Measurements from ENCODE around the gene FANCM.
"Not testable (repeated sequence)": the region's sequence is repeated elsewhere in the genome, so short reads cannot be mapped to it uniquely, and the experiment has no call there.

Gene FANCM

DNA sequence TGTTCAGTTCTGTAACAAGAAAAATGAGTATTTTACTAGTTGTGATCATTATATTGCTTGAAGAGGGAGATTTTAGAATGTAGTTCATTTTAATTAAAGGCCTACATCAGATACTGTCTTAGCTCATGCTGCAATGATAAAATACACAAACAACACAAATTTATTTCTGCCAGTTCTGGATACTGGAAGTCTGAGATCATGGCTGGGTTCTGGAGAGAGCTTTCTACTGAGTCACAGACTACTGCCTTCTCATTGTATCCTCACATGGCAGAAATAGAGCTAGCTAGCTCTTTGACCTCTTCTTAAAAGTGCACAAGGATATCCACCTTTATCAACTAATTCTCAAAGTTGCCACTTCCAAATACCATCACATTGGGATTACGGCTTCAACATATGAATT is 63.5 kb downstream of the FANCM start:
- no peak for DNase-seq (ENCODE audit: extremely low spot score)
- TF ChIP-seq TARDBP (IDR thresholded peaks at IDR 0.05) (no peak), L3MBTL2 (conservative IDR thresholded peaks at IDR 0.05) (no peak), PKNOX1 (IDR thresholded peaks at IDR 0.05) (no peak), ZNF384 (IDR thresholded peaks at IDR 0.05) (no peak), BHLHE40 (IDR thresholded peaks at IDR 0.05; ENCODE audit: borderline replicate concordance) (no peak), ELF4 (IDR thresholded peaks at IDR 0.05) (no peak), FOXA1 (IDR thresholded peaks at IDR 0.05) (no peak), HDGF (IDR thresholded peaks at IDR 0.05; ENCODE audit: borderline replicate concordance) (no peak), CTBP1 (IDR thresholded peaks at IDR 0.05; ENCODE audit: borderline replicate concordance) (no peak), SUZ12 (IDR thresholded peaks at IDR 0.05) (no peak), ARNT (IDR thresholded peaks at IDR 0.05) (no peak), NFRKB (IDR thresholded peaks at IDR 0.05) (no peak), LEF1 (IDR thresholded peaks at IDR 0.05; ENCODE audit: borderline replicate concordance) (no peak), FOXM1 (IDR thresholded peaks at IDR 0.05; ENCODE audit: borderline replicate concordance) (no peak)
- CTCF ChIA-PET = no interaction called here
- POLR2A ChIA-PET = no interaction called here

DNA sequence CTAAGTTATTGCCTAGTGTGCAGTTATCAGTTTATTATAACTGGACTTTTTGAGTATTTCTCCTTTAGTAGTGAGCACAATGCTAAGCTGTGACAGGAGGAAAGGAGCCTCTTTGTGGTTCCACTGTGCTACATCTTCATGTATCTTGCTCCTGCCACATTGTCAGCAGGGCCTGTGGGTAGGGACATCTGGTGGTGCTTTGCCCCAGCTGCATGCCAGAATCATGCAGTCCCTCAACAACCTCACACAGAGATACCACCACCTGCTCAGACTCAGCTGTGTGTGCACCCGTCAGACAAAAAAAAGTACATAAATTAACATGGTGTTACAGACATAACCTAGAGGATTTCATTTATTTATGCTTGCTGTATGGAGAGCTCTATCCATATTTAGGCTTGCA is 66.2 kb downstream of the FANCM start:
- TF ChIP-seq TARDBP (IDR thresholded peaks at IDR 0.05) = no peak
- no peak for TF ChIP-seq ELF4 (IDR thresholded peaks at IDR 0.05)
- no peak for TF ChIP-seq ZNF384 (IDR thresholded peaks at IDR 0.05)
- no peak for TF ChIP-seq PKNOX1 (IDR thresholded peaks at IDR 0.05)
- no peak for TF ChIP-seq HDGF (IDR thresholded peaks at IDR 0.05; ENCODE audit: borderline replicate concordance)
- TF ChIP-seq BHLHE40 (IDR thresholded peaks at IDR 0.05; ENCODE audit: borderline replicate concordance) = no peak
- ChIA-PET POLR2A (no interaction called here), CTCF (interaction anchor here (0.6 kb wide), 1 partner anchor 10 kb away, joined by 3 read pairs; no protein-coding TSS in a partner anchor)
- DNase-seq (ENCODE audit: extremely low spot score) = peak; percentile 8

DNA sequence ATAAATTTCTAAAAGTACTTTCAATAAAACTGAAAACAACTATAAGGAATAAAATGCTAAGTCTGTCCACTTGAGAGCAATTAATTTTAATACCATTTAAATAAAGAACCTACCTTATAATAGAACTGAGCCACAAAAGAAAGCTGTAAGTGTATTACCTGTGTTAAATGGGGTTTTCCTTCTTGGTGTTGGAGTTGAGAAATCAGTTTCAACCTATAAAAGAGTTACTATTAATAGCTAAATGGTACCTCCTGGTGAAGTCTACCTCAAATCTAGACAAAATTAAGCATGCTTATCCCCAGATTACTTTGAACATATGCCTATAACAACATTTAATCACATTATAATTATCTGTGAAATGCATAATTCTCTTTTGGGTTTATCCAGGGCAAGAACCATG is 68.5 kb downstream of the FANCM start:
- ChIA-PET CTCF (interaction anchor here (0.7 kb wide), 1 partner anchor 74 kb away, joined by 3 read pairs; no protein-coding TSS in a partner anchor), POLR2A (no interaction called here)
- DNase-seq (ENCODE audit: extremely low spot score) = no peak
- no peak for TF ChIP-seq BHLHE40 (IDR thresholded peaks at IDR 0.05; ENCODE audit: borderline replicate concordance)
- TF ChIP-seq SP1 (IDR thresholded peaks at IDR 0.05) = no peak
- TF ChIP-seq FOXK2 (IDR thresholded peaks at IDR 0.05) = no peak
- no peak for TF ChIP-seq FOXM1 (IDR thresholded peaks at IDR 0.05; ENCODE audit: borderline replicate concordance)
- TF ChIP-seq ELF4 (IDR thresholded peaks at IDR 0.05) = no peak
- TF ChIP-seq HDGF (IDR thresholded peaks at IDR 0.05; ENCODE audit: borderline replicate concordance) = no peak
- no peak for TF ChIP-seq ARNT (IDR thresholded peaks at IDR 0.05)

- TF ChIP-seq FOXM1 (IDR thresholded peaks at IDR 0.05; ENCODE audit: borderline replicate concordance) = no peak
- TF ChIP-seq SUZ12 (IDR thresholded peaks at IDR 0.05) = no peak
- no peak for TF ChIP-seq ARNT (IDR thresholded peaks at IDR 0.05)
- no peak for TF ChIP-seq LEF1 (IDR thresholded peaks at IDR 0.05; ENCODE audit: borderline replicate concordance)
- no peak for TF ChIP-seq PKNOX1 (IDR thresholded peaks at IDR 0.05)
- no peak for TF ChIP-seq ELF4 (IDR thresholded peaks at IDR 0.05)
- no peak for TF ChIP-seq L3MBTL2 (conservative IDR thresholded peaks at IDR 0.05)
- TF ChIP-seq ZNF384 (IDR thresholded peaks at IDR 0.05) = no peak
- no peak for TF ChIP-seq BHLHE40 (IDR thresholded peaks at IDR 0.05; ENCODE audit: borderline replicate concordance)
- no peak for TF ChIP-seq TARDBP (IDR thresholded peaks at IDR 0.05)
- TF ChIP-seq FOXK2 (IDR thresholded peaks at IDR 0.05) = no peak
- no peak for TF ChIP-seq CTBP1 (IDR thresholded peaks at IDR 0.05; ENCODE audit: borderline replicate concordance)
- TF ChIP-seq HDGF (IDR thresholded peaks at IDR 0.05; ENCODE audit: borderline replicate concordance) = no peak
- TF ChIP-seq SP1 (IDR thresholded peaks at IDR 0.05) = no peak
- TF ChIP-seq FOXA1 (IDR thresholded peaks at IDR 0.05) = no peak
- no peak for TF ChIP-seq NFRKB (IDR thresholded peaks at IDR 0.05)
- no peak for DNase-seq (ENCODE audit: extremely low spot score)
- ChIA-PET POLR2A (no interaction called here), CTCF (no interaction called here)
Measured at GRCh38 chr14:45210159-45210558, 74.4 kb downstream of the FANCM start.

DNA sequence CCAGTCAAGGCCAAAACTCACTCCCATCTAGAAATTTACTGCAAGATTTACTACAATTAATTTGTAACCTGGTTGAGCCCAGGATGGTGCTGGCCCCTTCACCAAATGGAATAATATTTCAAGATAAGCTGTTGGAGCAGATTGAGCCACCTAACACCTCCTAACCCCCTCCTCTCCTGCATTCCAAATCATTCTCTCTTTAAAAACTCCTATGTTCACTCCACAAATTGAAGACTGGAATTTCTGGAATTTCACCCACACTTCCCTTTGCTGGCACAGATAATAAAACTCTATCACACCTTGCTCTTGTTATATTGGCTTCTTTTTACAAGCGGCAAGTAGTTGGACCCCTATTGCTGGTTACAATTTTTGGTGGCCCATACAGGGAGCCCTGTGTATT is 75.6 kb downstream of the FANCM start:
- POLR2A ChIA-PET = no interaction called here
- DNase-seq (ENCODE audit: extremely low spot score) = no peak
- no peak for TF ChIP-seq FOXA1 (IDR thresholded peaks at IDR 0.05)
- no peak for TF ChIP-seq ARNT (IDR thresholded peaks at IDR 0.05)
- TF ChIP-seq BHLHE40 (IDR thresholded peaks at IDR 0.05; ENCODE audit: borderline replicate concordance) = no peak
- TF ChIP-seq SUZ12 (IDR thresholded peaks at IDR 0.05) = no peak
- TF ChIP-seq ZNF384 (IDR thresholded peaks at IDR 0.05) = no peak
- TF ChIP-seq FOXM1 (IDR thresholded peaks at IDR 0.05; ENCODE audit: borderline replicate concordance) = no peak
- TF ChIP-seq HDGF (IDR thresholded peaks at IDR 0.05; ENCODE audit: borderline replicate concordance) = no peak
- TF ChIP-seq ELF4 (IDR thresholded peaks at IDR 0.05) = no peak
- no peak for TF ChIP-seq CTBP1 (IDR thresholded peaks at IDR 0.05; ENCODE audit: borderline replicate concordance)
- no peak for TF ChIP-seq LEF1 (IDR thresholded peaks at IDR 0.05; ENCODE audit: borderline replicate concordance)
- TF ChIP-seq SP1 (IDR thresholded peaks at IDR 0.05) = no peak
- CTCF ChIA-PET = interaction anchor here (0.6 kb wide), 1 partner anchor 298 kb away, joined by 3 read pairs; no protein-coding TSS in a partner anchor

GRCh38 chr14:45212231-45212630 is 76.5 kb downstream of the FANCM start:
- no peak for TF ChIP-seq ZNF384 (IDR thresholded peaks at IDR 0.05)
- TF ChIP-seq TARDBP (IDR thresholded peaks at IDR 0.05) = no peak
- no peak for TF ChIP-seq LEF1 (IDR thresholded peaks at IDR 0.05; ENCODE audit: borderline replicate concordance)
- TF ChIP-seq CTBP1 (IDR thresholded peaks at IDR 0.05; ENCODE audit: borderline replicate concordance) = no peak
- TF ChIP-seq HDGF (IDR thresholded peaks at IDR 0.05; ENCODE audit: borderline replicate concordance) = no peak
- POLR2A ChIA-PET = no interaction called here
- CTCF ChIA-PET = interaction anchor here (0.6 to 1.0 kb wide), 2 partner anchors 11 to 299 kb away, joined by 3 read pairs; no protein-coding TSS in a partner anchor
- no peak for DNase-seq (ENCODE audit: extremely low spot score)

DNA sequence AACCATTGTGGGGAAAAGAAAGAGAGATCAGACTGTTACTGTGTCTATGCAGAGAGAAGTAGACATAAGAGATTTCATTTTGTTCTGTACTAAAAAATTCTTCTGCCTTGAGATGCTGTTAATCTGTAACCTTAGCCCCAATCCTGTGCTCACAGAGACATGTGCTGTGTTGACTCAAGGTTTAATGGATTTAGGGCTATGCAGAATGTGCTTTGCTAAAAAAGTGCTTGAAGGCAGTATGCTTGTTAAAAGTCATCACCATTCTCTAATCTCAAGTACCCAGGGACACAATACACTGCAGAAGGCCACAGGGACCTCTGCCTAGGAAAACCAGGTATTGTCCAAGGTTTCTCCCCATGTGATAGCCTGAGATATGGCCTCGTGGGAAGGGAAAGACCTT is 78.0 kb downstream of the FANCM start:
- POLR2A ChIA-PET; DNase-seq (ENCODE audit: extremely low spot score); CTCF ChIA-PET: not testable (repeated sequence)

DNA sequence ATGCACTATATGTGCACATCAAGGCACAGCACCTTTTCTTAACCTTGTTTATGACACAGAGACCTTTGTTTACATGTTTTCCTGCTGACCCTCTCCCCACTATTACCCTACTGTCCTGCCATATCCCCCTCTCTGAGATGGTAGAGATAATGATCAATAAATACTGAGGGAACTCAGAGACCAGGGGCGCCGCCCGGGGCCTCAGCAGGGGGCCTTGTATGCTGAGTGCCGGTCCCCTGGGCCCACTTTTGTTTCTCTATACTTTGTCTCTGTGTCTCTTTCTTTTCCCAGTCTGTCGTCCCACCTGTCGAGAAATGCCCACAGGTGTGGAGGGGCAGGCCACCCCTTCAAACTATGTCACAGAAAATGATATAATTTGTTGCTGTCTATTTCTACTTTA is 78.6 kb downstream of the FANCM start:
- DNase-seq (ENCODE audit: extremely low spot score); CTCF ChIA-PET; POLR2A ChIA-PET: not testable (repeated sequence)
